H9 (cell line): ENCODE data around the gene NYAP2. TPM values are rescaled to one million over a fixed set of nuclear protein-coding genes. Genes with fewer than 3 reads are reported as not detected.

Source experiments
- DNase-seq: peaks from one replicate; pipeline ENCODE4 v3.0.0-alpha.2; 2017
- H2AFZ ChIP-seq: one replicate; pipeline ENCODE4 v1.6.1; 2013; ENCODE audit warnings: mild to moderate bottlenecking, low read length, control low read depth, moderate library complexity
- H2AK5ac ChIP-seq: 2 replicates; pipeline ENCODE4 v1.6.1; 2013; ENCODE audit warnings: low read length, control low read depth, mixed read lengths; ENCODE audit not compliant: insufficient read length
- H2BK120ac ChIP-seq: one replicate; pipeline ENCODE4 v1.6.1; 2013; ENCODE audit warnings: low read depth, mild to moderate bottlenecking, low read length, control low read depth, inconsistent platforms; ENCODE audit not compliant: poor library complexity, severe bottlenecking
- H2BK12ac ChIP-seq: 2 replicates; pipeline ENCODE4 v1.6.1; 2013; ENCODE audit warnings: low read length, control low read depth, mixed read lengths, low read depth; ENCODE audit not compliant: insufficient read length
- H2BK15ac ChIP-seq: 2 replicates; pipeline ENCODE4 v1.6.1; 2013; ENCODE audit warnings: low read depth, low read length, control low read depth
- H2BK20ac ChIP-seq: one replicate; pipeline ENCODE4 v1.6.1; 2013; ENCODE audit warnings: low read depth, mild to moderate bottlenecking, low read length, control low read depth, inconsistent platforms; ENCODE audit not compliant: poor library complexity, severe bottlenecking
- H2BK5ac ChIP-seq: 2 replicates; pipeline ENCODE4 v1.6.1; 2013; ENCODE audit warnings: low read length, control low read depth, mixed read lengths; ENCODE audit not compliant: insufficient read length
- H3K14ac ChIP-seq: 2 replicates; pipeline ENCODE4 v1.6.1; 2013; ENCODE audit warnings: low read length, control low read depth; ENCODE audit not compliant: insufficient read depth
- H3K18ac ChIP-seq: 2 replicates; pipeline ENCODE4 v1.6.1; 2013; ENCODE audit warnings: low read depth, mild to moderate bottlenecking, mixed read lengths, low read length, control low read depth; ENCODE audit not compliant: insufficient read length
- H3K23ac ChIP-seq: 2 replicates; pipeline ENCODE4 v1.6.1; 2013; ENCODE audit warnings: low read length, control low read depth, mixed read lengths, low read depth; ENCODE audit not compliant: insufficient read length
- H3K23me2 ChIP-seq: 2 replicates; pipeline ENCODE4 v1.6.1; 2013; ENCODE audit warnings: low read depth, mild to moderate bottlenecking, mixed read lengths, low read length, control low read depth; ENCODE audit not compliant: insufficient read length, poor library complexity, severe bottlenecking
- H3K27ac ChIP-seq: 2 replicates; pipeline ENCODE4 v1.5.1; 2013; ENCODE audit warnings: low read length, control low read depth, mixed read lengths, low read depth; ENCODE audit not compliant: insufficient read length
- H3K27me3 ChIP-seq: 2 replicates; pipeline ENCODE4 v1.6.1; 2013; ENCODE audit warnings: low read length, control low read depth, inconsistent platforms; ENCODE audit not compliant: insufficient read depth
- H3K4ac ChIP-seq: 2 replicates; pipeline ENCODE4 v1.6.1; 2013; ENCODE audit warnings: low read depth, mild to moderate bottlenecking, control low read depth, inconsistent platforms, low read length, moderate library complexity
- H3K4me1 ChIP-seq: 2 replicates; pipeline ENCODE4 v1.6.1; 2013; ENCODE audit warnings: low read length, control low read depth, inconsistent platforms; ENCODE audit not compliant: insufficient read depth
- H3K4me2 ChIP-seq: 2 replicates; pipeline ENCODE4 v1.6.1; 2013; ENCODE audit warnings: low read length, control low read depth, mixed read lengths; ENCODE audit not compliant: insufficient read length, insufficient read depth
- H3K56ac ChIP-seq: 2 replicates; pipeline ENCODE4 v1.6.1; 2013; ENCODE audit warnings: low read depth, mild to moderate bottlenecking, mixed read lengths, low read length, control low read depth; ENCODE audit not compliant: insufficient read length
- H3K79me1 ChIP-seq: 2 replicates; pipeline ENCODE4 v1.6.1; 2013; ENCODE audit warnings: low read depth, mild to moderate bottlenecking, moderate library complexity, low read length, control low read depth, inconsistent platforms; ENCODE audit not compliant: insufficient read depth, poor library complexity, severe bottlenecking
- H3K79me2 ChIP-seq: 2 replicates; pipeline ENCODE4 v1.6.1; 2013; ENCODE audit warnings: low read length, control low read depth, inconsistent platforms; ENCODE audit not compliant: insufficient read depth
- H3K9ac ChIP-seq: 2 replicates; pipeline ENCODE4 v1.6.1; 2013; ENCODE audit warnings: low read length, control low read depth, mixed read lengths; ENCODE audit not compliant: insufficient read length; ENCODE audit errors: extremely low read depth
- H3K9me3 ChIP-seq: one replicate; pipeline ENCODE4 v1.6.1; 2013; ENCODE audit warnings: low read depth, low read length, inconsistent platforms; ENCODE audit not compliant: control insufficient read depth
- H3T11ph ChIP-seq: one replicate; pipeline ENCODE4 v1.6.1; 2013; ENCODE audit warnings: mild to moderate bottlenecking, low read length, control low read depth, inconsistent platforms
- H4K20me1 ChIP-seq: one replicate; pipeline ENCODE4 v1.6.1; 2013; ENCODE audit not compliant: control insufficient read depth, insufficient read length, insufficient read depth
- H4K5ac ChIP-seq: 2 replicates; pipeline ENCODE4 v1.6.1; 2013; ENCODE audit warnings: low read depth, mild to moderate bottlenecking, mixed read lengths, low read length, control low read depth; ENCODE audit not compliant: insufficient read length
- H4K8ac ChIP-seq: replicated peaks from 2 replicates; pipeline ENCODE4 v1.6.1; 2013; ENCODE audit warnings: low read length, control low read depth, mixed read lengths, low read depth; ENCODE audit not compliant: insufficient read length
- H4K91ac ChIP-seq: 2 replicates; pipeline ENCODE4 v1.6.1; 2013; ENCODE audit warnings: low read depth, mild to moderate bottlenecking, moderate library complexity, mixed read lengths, low read length, control low read depth; ENCODE audit not compliant: insufficient read length
- H3K27ac Mint-ChIP-seq, 3 experiments: 2 replicates in 2 of 3; 3 replicates in 1 of 3; pipeline ENCODE4 v1.8.0; 2020 to 2021; ENCODE audit warnings: mixed read lengths in 3 of 3, mild to moderate bottlenecking in 1 of 3, moderate library complexity in 1 of 3
- H3K27me3 Mint-ChIP-seq: 2 replicates; pipeline ENCODE4 v1.8.0; 2021; ENCODE audit warnings: low read depth, mild to moderate bottlenecking, moderate library complexity, mixed read lengths
- H3K36me3 Mint-ChIP-seq, 3 experiments: 2 replicates in 2 of 3; 3 replicates in 1 of 3; pipeline ENCODE4 v1.8.0; 2020 to 2021; ENCODE audit warnings: low read depth in 3 of 3, mixed read lengths in 3 of 3; ENCODE audit not compliant: insufficient read depth in 1 of 3
- H3K4me1 Mint-ChIP-seq, 2 experiments: 2 replicates each; pipeline ENCODE4 v1.8.0; 2020; ENCODE audit warnings: mixed read lengths in 2 of 2
- H3K4me3 Mint-ChIP-seq, 2 experiments: 2 replicates in 1 of 2; 3 replicates in 1 of 2; pipeline ENCODE4 v1.8.0; 2020 to 2021; ENCODE audit warnings: mild to moderate bottlenecking in 2 of 2, mixed read lengths in 2 of 2, moderate library complexity in 1 of 2
- H3K9me3 Mint-ChIP-seq, 2 experiments: 2 replicates in 1 of 2; 3 replicates in 1 of 2; pipeline ENCODE4 v1.8.0; 2020; ENCODE audit warnings: mild to moderate bottlenecking in 2 of 2, mixed read lengths in 2 of 2, moderate library complexity in 1 of 2
- WGBS: extraction: QIAGEN DNeasy Blood & Tissue Kit; methylation state at CpG from one replicate; pipeline ENCODE4 v1.1.7; 2013; ENCODE audit warnings: missing lambda C conversion rate, low lambda C conversion rate, mixed read lengths; ENCODE audit not compliant: insufficient read length; ENCODE audit errors: extremely low coverage; 5-methylcytosine and 5-hydroxymethylcytosine counted together
- total RNA-seq: library from RNA; stranded (reverse); gene quantifications from 2 replicates; pipeline ENCODE4 v1.2.1, GENCODE V29; 2021
- TF ChIP-seq, protein P1 (sequence below): fragments of 200-600 bp; sonication (generic); conservative IDR thresholded peaks from 3 replicates; pipeline ENCODE4 v1.8.0; 2021; ENCODE audit warnings: antibody characterized with exemption, mild to moderate bottlenecking

NYAP2 gene
- total RNA-seq, 1 experiment from 2014 or later, result not detected

DNA sequence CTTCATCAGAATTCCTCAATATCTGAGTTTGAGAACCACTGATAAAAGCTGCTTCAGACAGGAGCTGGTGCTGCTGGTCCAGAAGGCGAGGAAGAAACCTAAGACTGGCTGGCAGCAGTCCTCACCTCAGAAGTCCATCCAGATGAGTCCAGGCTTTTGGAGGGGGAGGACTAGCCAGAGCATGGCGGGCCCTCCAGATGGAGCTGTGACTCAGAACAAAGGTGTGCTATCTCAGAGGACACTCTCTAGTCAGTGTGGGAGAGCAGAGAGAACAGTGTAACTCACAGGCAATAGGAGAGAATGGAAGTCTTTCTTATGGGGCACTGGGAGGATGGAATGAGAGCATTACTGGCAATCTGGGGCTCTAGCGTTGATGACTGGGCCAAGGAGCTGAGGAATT lies 191.4 kb downstream of the NYAP2 start:
- Histone ChIP-seq H3K14ac (no peak overlapping the region), H3K56ac (no peak overlapping the region), H3K79me1 (no peaks in the 10 kb centered on the region), H2AK5ac (no peak overlapping the region), H4K8ac (no peak overlapping the region), H3K27ac (no peak overlapping the region), H3K23me2 (no peaks in the 10 kb centered on the region), H3T11ph (no peak overlapping the region), H3K18ac (no peak overlapping the region), H2BK20ac (no peak overlapping the region), H3K27me3 (no peaks in the 10 kb centered on the region), H2BK12ac (no peak overlapping the region), H4K91ac (no peak overlapping the region), H3K9ac (no peak overlapping the region), H3K4ac (no peak overlapping the region), H4K5ac (no peak overlapping the region), H3K23ac (no peak overlapping the region), H3K4me1 (no peaks in the 10 kb centered on the region), H4K20me1 (no peaks in the 10 kb centered on the region), H2BK15ac (no peak overlapping the region), H2AFZ (no peak overlapping the region), H2BK120ac (no peak overlapping the region), H3K9me3 (no peaks in the 10 kb centered on the region), H3K4me2 (no peak overlapping the region), H3K79me2 (no peaks in the 10 kb centered on the region), H2BK5ac (no peak overlapping the region)
- DNase-seq, result no peak
- TF ChIP-seq, protein P1, sequence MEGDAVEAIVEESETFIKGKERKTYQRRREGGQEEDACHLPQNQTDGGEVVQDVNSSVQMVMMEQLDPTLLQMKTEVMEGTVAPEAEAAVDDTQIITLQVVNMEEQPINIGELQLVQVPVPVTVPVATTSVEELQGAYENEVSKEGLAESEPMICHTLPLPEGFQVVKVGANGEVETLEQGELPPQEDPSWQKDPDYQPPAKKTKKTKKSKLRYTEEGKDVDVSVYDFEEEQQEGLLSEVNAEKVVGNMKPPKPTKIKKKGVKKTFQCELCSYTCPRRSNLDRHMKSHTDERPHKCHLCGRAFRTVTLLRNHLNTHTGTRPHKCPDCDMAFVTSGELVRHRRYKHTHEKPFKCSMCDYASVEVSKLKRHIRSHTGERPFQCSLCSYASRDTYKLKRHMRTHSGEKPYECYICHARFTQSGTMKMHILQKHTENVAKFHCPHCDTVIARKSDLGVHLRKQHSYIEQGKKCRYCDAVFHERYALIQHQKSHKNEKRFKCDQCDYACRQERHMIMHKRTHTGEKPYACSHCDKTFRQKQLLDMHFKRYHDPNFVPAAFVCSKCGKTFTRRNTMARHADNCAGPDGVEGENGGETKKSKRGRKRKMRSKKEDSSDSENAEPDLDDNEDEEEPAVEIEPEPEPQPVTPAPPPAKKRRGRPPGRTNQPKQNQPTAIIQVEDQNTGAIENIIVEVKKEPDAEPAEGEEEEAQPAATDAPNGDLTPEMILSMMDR, result no peak
- Mint-ChIP-seq H3K4me1 (no peaks in the 10 kb centered on the region), H3K9me3 (no peaks in the 10 kb centered on the region), H3K4me3 (no peak overlapping the region), H3K27me3 (no peaks in the 10 kb centered on the region), H3K36me3 (no peaks in the 10 kb centered on the region), H3K27ac (no peak overlapping the region)
- no CpG with 5 or more reads among the region's 3 CpGs for WGBS
